Duodenal mucosa (tissue), 2 donors: Measurements from ENCODE around the gene ABI3BP.

Experiments used
- H3K27ac ChIP-seq: one replicate; pipeline ENCODE4 v1.7.0; 2013; ENCODE audit warnings: low read depth, low read length
- H3K27me3 ChIP-seq, 2 donors: one replicate each; pipeline ENCODE4 v1.7.0; 2013; ENCODE audit warnings: low read length in 2 of 2, control low read depth in 1 of 2; ENCODE audit not compliant: insufficient read depth in 2 of 2, control insufficient read depth in 1 of 2
- H3K36me3 ChIP-seq, 2 donors: one replicate each; pipeline ENCODE4 v1.7.0; 2013; ENCODE audit warnings: low read length in 2 of 2, control low read depth in 1 of 2; ENCODE audit not compliant: insufficient read depth in 2 of 2, control insufficient read depth in 1 of 2
- H3K4me1 ChIP-seq, 2 donors: one replicate each; pipeline ENCODE4 v1.7.0; 2013; ENCODE audit warnings: low read length in 2 of 2, control low read depth in 1 of 2; ENCODE audit not compliant: insufficient read depth in 2 of 2, control insufficient read depth in 1 of 2
- H3K4me3 ChIP-seq, 2 donors: one replicate each; pipeline ENCODE4 v1.7.0; 2013; ENCODE audit warnings: low read length in 2 of 2, low read depth in 1 of 2
- H3K9ac ChIP-seq, 2 donors: one replicate each; pipeline ENCODE4 v1.7.0; 2013; ENCODE audit warnings: low read length in 2 of 2, low read depth in 1 of 2
- H3K9me3 ChIP-seq, 2 donors: one replicate each; pipeline ENCODE4 v1.7.0; 2013; ENCODE audit warnings: low read length in 2 of 2, control low read depth in 1 of 2; ENCODE audit not compliant: control insufficient read depth in 1 of 2

Gene ABI3BP

DNA sequence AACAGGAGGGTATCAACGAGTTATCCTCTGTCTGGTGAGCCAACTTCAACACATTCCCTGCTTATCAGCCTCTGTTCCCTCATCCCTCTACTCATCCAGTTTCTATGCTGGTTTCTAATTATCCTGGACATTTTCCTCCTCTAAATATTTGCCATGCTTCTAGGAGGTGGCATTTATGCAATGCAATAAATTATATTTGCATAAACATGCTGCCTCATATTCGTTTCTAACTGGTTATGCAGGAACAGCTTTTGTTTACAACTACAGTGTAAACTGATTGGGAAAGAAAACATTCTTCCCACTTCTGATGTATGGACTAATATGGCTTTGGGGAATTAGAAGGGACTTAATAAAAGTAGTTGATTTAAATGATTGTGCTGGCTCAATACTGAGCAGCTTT lies 161.6 kb downstream of the ABI3BP start:
- no peaks in the 10 kb centered on the region for H3K27me3 ChIP-seq
- H3K36me3 ChIP-seq: no peaks in the 10 kb centered on the region
- H3K4me3 ChIP-seq: no peak overlapping the region
- H3K9me3 ChIP-seq: no peaks in the 10 kb centered on the region
- H3K4me1 ChIP-seq: no peaks in the 10 kb centered on the region
- no peak overlapping the region for H3K27ac ChIP-seq
- no peak overlapping the region for H3K9ac ChIP-seq

DNA sequence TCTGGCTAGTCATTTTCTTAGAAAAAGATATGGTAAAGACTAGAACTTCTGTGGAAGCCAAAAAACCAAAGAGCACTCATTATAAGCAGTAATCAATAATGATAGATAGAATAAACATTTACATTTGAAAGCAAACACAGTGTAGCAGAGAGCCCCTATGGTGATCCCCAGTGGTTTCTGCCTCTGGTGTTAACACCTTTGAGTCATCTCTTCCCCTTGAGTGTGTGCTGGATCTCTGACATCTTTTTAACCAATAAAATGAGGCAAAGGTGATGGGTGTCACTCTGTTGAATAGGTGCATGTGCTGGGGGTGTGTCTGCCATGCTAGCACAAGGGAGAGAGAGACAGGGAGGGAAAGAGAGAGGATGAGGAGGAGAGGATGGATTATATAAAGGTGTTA lies 162.3 kb downstream of the ABI3BP start:
- Histone ChIP-seq H3K27ac (no peak overlapping the region), H3K4me1 (no peaks in the 10 kb centered on the region), H3K9ac (no peak overlapping the region), H3K4me3 (no peak overlapping the region), H3K27me3 (no peaks in the 10 kb centered on the region), H3K9me3 (no peaks in the 10 kb centered on the region), H3K36me3 (no peaks in the 10 kb centered on the region)

DNA sequence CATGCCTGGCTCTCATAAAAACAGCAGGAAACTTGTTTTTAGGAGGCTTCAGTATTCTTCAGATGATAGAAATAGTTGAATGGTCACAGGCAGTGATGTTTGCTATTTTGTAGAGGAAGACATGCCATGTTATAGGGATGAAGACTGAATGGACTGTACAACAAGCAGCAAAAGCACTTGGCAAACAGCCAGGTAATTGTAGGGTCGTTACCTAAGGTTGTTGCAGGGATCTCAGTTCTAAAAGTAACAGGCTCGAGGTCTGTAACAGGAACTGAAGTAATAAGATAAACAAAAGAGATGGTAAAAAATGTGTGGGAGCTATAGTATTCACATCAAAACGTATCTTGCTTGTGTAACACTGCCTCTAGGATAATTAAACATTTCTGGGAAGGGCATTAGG lies 167.6 kb downstream of the ABI3BP start:
- Histone ChIP-seq H3K27me3 (no peaks in the 10 kb centered on the region), H3K4me3 (no peak overlapping the region), H3K36me3 (no peaks in the 10 kb centered on the region), H3K9ac (no peak overlapping the region), H3K9me3 (no peaks in the 10 kb centered on the region), H3K4me1 (no peaks in the 10 kb centered on the region), H3K27ac (no peak overlapping the region)

DNA sequence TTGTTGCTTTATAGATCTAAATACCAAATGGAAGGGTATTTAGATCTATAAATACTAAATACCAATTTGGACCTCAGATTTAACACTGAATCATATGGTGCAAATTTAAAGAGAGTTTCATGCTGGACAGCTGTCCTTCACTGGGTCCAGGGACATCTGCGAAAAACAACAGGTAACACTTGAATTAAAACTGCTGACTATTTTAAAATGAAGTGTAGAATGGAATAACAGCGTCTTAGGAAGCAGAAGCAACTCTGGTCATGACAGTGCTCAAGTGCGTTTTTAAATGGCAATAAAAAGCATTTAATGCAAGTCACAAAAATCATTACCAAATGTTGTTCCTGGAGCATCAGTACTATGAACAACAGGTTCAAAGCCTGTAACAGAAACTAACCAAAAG lies 177.6 kb downstream of the ABI3BP start:
- peaks cover 0 to 7% of the 10 kb centered on the region in 2 donors for H3K4me1 ChIP-seq
- no peaks in the 10 kb centered on the region for H3K27me3 ChIP-seq
- H3K36me3 ChIP-seq: no peaks in the 10 kb centered on the region
- H3K4me3 ChIP-seq: no peak overlapping the region
- H3K9ac ChIP-seq: no peak overlapping the region
- no peak overlapping the region for H3K27ac ChIP-seq
- no peaks in the 10 kb centered on the region for H3K9me3 ChIP-seq

DNA sequence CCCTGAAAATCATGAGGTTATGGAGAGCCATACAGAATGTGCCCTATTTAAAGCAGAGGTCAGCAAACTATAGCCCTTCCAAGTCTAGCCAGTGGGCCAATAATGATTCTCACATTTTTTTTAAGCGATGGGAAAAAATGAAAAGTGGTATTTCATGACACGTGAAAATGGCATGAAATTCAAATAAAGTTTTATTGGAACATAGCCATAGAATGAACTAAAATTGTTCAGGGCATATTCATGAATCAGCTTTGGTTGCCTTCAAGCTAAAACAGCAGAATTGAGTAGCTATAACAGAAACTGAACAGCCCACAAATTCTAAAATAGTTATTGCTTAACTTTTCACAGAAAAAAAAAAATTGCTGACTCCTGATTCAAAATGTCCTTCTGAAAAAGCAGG lies 179.4 kb downstream of the ABI3BP start:
- Histone ChIP-seq H3K4me3 (no peak overlapping the region), H3K4me1 (peaks cover 0 to 7% of the 10 kb centered on the region in 2 donors), H3K27ac (no peak overlapping the region), H3K27me3 (no peaks in the 10 kb centered on the region), H3K36me3 (no peaks in the 10 kb centered on the region), H3K9me3 (no peaks in the 10 kb centered on the region), H3K9ac (no peak overlapping the region)

DNA sequence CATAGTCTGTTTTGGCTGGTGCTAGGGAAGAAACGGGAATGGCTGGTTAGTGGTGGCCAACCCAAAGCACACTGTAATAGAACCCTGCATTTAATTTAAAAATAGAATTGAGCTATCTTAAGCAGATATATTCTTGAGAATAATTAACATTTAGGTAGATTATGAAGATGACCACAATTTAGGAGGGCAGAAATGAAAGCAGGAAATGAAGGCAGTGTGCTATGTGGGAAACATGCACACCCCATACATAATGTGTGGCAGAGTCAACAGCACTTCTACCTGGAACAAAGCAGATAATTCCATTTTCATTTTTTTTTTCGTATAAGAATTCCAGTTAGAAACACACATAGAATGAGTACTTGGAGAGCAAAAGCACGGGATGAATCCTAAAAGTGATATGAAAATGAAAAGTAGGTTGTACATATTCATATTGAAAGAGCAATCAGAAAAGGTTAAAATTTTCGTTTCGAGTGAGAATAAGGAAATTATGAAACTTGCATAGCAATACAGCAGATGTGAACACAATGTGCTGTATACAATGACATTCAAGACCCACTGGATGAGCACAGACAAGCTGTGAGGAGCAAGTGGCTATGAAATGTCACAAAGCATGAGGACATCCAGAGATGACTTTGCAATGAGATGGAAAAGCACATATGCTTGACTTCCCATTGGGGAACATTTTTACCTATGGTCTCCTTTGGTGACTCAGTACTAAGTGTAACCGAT lies 181.3 kb downstream of the ABI3BP start:
- H3K9me3 ChIP-seq: no peaks in the 10 kb centered on the region
- no peak overlapping the region for H3K4me3 ChIP-seq
- peaks cover 0 to 7% of the 10 kb centered on the region in 2 donors for H3K4me1 ChIP-seq
- H3K27me3 ChIP-seq: no peaks in the 10 kb centered on the region
- no peak overlapping the region for H3K9ac ChIP-seq
- H3K27ac ChIP-seq: no peak overlapping the region
- no peaks in the 10 kb centered on the region for H3K36me3 ChIP-seq

DNA sequence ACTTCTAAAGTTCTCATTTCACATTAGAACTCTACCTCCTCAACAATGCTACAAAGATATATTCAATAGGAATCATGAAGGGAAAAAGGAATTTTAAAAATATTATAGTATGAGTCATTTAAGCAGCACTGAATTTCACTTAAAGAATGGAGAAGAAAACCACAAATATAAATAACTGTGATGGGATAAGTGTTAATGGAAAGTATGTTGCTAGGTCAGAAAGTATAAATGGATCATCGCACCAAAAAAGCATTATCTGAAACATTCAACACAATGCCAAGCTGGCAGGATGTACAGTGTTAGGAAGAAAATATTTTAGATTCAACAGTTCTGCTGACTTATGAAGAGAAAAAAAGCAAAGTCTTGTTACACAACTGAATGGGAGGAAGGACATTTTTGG lies 182.6 kb downstream of the ABI3BP start:
- H3K27ac ChIP-seq: no peak overlapping the region
- no peaks in the 10 kb centered on the region for H3K9me3 ChIP-seq
- no peaks in the 10 kb centered on the region for H3K36me3 ChIP-seq
- no peak overlapping the region for H3K9ac ChIP-seq
- peaks cover 0 to 7% of the 10 kb centered on the region in 2 donors for H3K4me1 ChIP-seq
- no peaks in the 10 kb centered on the region for H3K27me3 ChIP-seq
- H3K4me3 ChIP-seq: no peak overlapping the region

DNA sequence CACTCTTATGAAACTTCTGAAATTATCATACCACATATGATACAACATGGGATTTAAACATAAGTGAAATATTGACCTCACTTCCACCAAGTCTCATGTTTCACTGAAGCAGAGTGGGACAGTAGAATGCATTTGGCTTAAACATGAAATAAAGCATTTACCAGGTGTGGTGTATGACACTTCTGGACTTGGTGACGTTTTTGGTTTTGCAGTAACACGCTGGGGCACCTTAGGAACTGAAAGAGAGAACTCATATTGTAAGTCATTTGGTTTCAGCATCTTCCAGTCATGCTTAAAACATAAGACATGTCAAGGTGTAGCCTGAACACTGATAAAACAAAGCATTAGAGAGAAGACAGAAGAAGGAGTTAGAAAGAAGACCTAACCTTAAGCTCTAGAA lies 188.6 kb downstream of the ABI3BP start:
- no peaks in the 10 kb centered on the region for H3K9me3 ChIP-seq
- no peaks in the 10 kb centered on the region for H3K4me1 ChIP-seq
- no peaks in the 10 kb centered on the region for H3K36me3 ChIP-seq
- H3K27me3 ChIP-seq: no peaks in the 10 kb centered on the region
- no peak overlapping the region for H3K27ac ChIP-seq
- no peak overlapping the region for H3K9ac ChIP-seq
- no peak overlapping the region for H3K4me3 ChIP-seq

DNA sequence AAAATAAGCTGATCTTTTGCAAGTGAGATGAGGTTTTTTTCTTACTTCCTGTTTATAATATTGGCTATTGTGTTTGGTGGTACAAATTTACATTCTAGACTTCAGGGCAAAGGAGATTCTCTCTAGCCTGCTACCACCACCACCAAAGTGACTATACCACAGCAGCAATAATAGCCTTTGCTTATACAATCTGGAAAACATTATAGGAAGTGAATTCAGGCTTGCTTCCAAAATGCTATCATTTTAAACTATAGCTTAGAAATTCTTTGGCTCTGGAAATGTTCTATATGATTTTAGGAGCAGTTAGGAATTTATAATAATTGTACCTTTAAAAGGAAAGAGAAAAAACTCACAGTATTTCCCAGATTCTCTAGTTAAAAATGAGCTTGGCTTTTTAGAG lies 189.5 kb downstream of the ABI3BP start:
- Histone ChIP-seq H3K4me1 (no peaks in the 10 kb centered on the region), H3K27me3 (no peaks in the 10 kb centered on the region), H3K36me3 (no peaks in the 10 kb centered on the region), H3K9ac (no peak overlapping the region), H3K27ac (no peak overlapping the region), H3K4me3 (no peak overlapping the region), H3K9me3 (no peaks in the 10 kb centered on the region)

DNA sequence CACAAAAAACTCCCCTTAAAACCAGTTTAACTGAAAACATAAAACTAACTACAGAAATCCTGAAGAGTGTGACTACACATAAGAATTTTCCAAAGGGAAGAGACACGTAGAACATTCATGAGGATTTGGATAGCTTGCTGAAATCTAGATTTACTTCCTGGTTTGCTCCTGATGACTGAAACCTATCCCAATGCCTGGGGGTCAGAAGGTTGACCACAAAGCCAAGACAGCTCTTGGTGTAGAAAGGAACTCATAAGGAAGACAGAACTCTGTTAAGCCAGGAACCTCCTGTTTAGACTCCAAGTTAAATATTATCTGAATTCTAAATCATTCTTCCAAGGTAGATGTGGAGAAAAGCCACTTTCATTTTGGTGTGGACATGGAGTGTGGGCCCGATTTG lies 191.1 kb downstream of the ABI3BP start:
- Histone ChIP-seq H3K27ac (no peak overlapping the region), H3K27me3 (no peaks in the 10 kb centered on the region), H3K9ac (no peak overlapping the region), H3K4me3 (no peak overlapping the region), H3K4me1 (no peaks in the 10 kb centered on the region), H3K9me3 (no peaks in the 10 kb centered on the region), H3K36me3 (no peaks in the 10 kb centered on the region)

DNA sequence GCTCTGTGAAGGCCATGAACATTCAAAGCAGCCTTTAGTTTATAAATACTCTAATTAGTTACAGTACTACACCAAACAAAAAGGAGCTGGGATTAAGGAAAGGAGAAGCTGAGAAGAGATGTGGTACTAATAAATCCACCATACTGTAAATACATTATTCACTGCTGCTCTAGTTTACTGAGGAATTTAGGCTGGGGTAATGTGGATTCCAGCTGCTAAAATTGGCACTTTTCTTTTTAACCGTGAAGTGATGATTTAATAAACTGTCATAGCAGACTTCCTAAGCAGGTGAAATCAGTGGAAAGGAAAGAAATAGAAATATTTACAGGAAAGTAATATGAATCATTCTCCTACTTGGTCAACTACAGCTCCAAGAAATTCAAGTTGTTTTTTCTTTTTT lies 195.2 kb downstream of the ABI3BP start:
- Histone ChIP-seq H3K9me3 (no peaks in the 10 kb centered on the region), H3K27me3 (no peaks in the 10 kb centered on the region), H3K36me3 (no peaks in the 10 kb centered on the region), H3K4me3 (no peak overlapping the region), H3K4me1 (no peaks in the 10 kb centered on the region), H3K9ac (no peak overlapping the region), H3K27ac (no peak overlapping the region)
